ENCODE measurements around the gene ARHGAP36. TPM values are rescaled to one million over a fixed set of nuclear protein-coding genes. Genes with fewer than 3 reads are reported as not detected.
A peak's percentile ranks its signal among the peaks of the same experiment; 100 is the strongest.

The ARHGAP36 gene
- polyA plus RNA-seq, 1 donor (not counting 4 experiments of a cell fraction or from before 2014, with no cell fraction given), result not detected

DNA sequence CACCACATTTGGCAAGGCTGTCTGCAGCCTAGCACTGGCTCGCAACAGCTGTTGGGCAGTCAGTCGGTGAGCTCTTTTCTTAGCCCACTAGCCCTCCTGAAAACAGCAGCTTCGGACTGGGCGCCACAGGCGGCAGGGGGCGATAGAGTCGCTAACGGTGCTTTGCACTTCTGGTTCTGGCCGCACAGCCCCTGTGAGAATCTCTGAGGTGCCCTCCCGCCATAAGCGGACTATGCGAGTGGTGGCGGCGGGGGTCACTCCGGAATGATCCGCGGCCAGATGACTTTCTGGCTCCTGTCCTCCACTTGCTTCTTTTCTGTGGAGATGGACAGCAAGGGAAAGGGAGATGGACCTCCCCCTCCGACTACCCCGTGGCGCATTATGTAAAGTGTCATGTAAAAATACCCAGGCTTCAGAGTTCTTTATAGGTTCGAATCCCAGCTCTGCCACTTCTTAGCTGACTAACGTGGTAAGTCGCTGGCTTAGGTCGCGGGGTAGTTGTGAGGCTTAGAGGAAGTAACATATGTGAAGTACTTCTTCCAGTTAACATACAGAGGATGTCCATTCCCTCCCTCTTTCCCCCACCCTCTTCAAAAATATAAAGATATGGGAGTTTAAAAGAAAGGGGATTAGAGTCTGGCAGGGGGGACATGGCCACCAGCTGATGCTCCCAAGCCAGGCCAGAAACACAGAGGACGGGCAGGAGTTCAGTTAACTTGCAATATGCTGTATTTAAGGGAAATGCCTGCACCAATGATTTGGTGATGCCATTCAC is 11.0 kb downstream of the ARHGAP36 start:
- TF ChIP-seq, protein P1, sequence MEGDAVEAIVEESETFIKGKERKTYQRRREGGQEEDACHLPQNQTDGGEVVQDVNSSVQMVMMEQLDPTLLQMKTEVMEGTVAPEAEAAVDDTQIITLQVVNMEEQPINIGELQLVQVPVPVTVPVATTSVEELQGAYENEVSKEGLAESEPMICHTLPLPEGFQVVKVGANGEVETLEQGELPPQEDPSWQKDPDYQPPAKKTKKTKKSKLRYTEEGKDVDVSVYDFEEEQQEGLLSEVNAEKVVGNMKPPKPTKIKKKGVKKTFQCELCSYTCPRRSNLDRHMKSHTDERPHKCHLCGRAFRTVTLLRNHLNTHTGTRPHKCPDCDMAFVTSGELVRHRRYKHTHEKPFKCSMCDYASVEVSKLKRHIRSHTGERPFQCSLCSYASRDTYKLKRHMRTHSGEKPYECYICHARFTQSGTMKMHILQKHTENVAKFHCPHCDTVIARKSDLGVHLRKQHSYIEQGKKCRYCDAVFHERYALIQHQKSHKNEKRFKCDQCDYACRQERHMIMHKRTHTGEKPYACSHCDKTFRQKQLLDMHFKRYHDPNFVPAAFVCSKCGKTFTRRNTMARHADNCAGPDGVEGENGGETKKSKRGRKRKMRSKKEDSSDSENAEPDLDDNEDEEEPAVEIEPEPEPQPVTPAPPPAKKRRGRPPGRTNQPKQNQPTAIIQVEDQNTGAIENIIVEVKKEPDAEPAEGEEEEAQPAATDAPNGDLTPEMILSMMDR (optimal IDR thresholded peaks at IDR 0.05 in 1 of 3, IDR thresholded peaks at IDR 0.05 in 1 of 3, conservative IDR thresholded peaks at IDR 0.05 in 1 of 3; ENCODE audit: extremely low read depth in 1 of 3, insufficient read depth in 2 of 3, low read length in 3 of 3), result peak; percentile 14 to 49 (median 27)
- no peak for TF ChIP-seq EZH2 (IDR thresholded peaks at IDR 0.05; ENCODE audit: low read length)
- DNase-seq (ENCODE audit: low read depth, low spot score) (no peak), FAIRE-seq (no peak)
- Histone ChIP-seq H3K4me1 (ENCODE audit: control insufficient read depth, extremely low read depth, insufficient read depth, low read length) (no peaks in the 10 kb centered on the region), H3K27me3 (ENCODE audit: control insufficient read depth, extremely low read depth, insufficient read depth, low read length) (peaks cover 50% of the 10 kb centered on the region), H3K27ac (ENCODE audit: control insufficient read depth, insufficient read depth, low read length) (no peak overlapping the region), H3K4me2 (ENCODE audit: control insufficient read depth, extremely low read depth, insufficient read depth, low read depth, low read length) (no peak overlapping the region), H3K9me1 (ENCODE audit: control insufficient read depth, extremely low read depth, insufficient read depth, low read length) (no peaks in the 10 kb centered on the region), H3K36me3 (ENCODE audit: control insufficient read depth in 2 of 2, extremely low read depth in 1 of 2, insufficient read depth in 2 of 2, low read length in 2 of 2) (no peaks in the 10 kb centered on the region), H2AFZ (ENCODE audit: control insufficient read depth, low read length) (no peak overlapping the region), H3K79me2 (ENCODE audit: control insufficient read depth, insufficient read depth, low read length) (no peaks in the 10 kb centered on the region), H3K9me3 (ENCODE audit: control insufficient read depth, low read depth, low read length) (no peaks in the 10 kb centered on the region), H3K4me3 (ENCODE audit: control insufficient read depth in 2 of 3, extremely low read depth in 1 of 3, insufficient read depth in 2 of 3, low read depth in 1 of 3, low read length in 3 of 3) (no peak overlapping the region), H4K20me1 (ENCODE audit: control insufficient read depth, extremely low read depth, insufficient read depth, low read length) (no peaks in the 10 kb centered on the region), H3K9ac (ENCODE audit: control insufficient read depth, extremely low read depth, insufficient read depth, low read length) (no peak overlapping the region)
- dilution Hi-C loops (cut with MboI; ENCODE audit: extremely low pct_ligation_motif_present, low sequenced_read_pairs), result no loop called here

DNA sequence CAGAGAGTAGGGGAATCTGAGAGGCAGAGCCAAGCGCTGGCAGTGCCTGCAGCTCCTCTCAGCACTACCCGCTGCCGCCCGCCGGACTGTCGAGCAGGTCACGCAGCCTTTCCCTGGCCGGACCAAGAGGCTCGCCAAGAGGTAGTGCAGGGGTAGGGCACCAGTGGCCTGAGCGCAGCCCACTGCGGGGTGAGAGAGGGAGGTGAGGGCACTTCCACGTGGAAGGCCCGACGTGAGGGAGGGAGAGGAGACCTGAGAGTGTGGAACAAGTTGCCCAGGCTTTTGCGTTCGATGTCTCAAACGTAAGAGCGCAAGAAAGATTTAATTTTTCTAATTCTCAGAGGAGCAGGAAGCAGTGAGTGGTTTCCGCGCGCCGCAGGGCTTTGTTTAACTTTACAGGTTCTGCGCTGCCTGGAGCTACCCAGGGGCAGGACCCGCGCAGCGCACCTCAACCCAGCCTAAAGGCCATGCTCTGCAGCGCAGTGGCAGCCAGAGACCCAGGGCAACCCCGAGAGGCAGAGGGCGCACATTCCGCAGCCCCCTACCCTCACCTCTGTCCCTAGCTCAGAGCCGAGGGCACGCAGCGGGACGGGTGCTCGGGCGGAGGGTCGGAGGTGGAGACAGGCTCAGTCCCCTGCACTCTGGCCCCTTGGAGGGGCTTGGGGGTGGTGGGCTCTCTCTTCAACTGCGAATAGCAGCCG is 14.9 kb downstream of the ARHGAP36 start:
- Histone ChIP-seq H3K9ac (ENCODE audit: control insufficient read depth, extremely low read depth, insufficient read depth, low read length) (no peak overlapping the region), H3K9me3 (ENCODE audit: control insufficient read depth, low read depth, low read length) (no peaks in the 10 kb centered on the region), H3K27ac (ENCODE audit: control insufficient read depth, insufficient read depth, low read length) (no peak overlapping the region), H3K4me3 (ENCODE audit: control insufficient read depth in 2 of 3, extremely low read depth in 1 of 3, insufficient read depth in 2 of 3, low read depth in 1 of 3, low read length in 3 of 3) (no peak overlapping the region), H3K36me3 (ENCODE audit: control insufficient read depth in 2 of 2, extremely low read depth in 1 of 2, insufficient read depth in 2 of 2, low read length in 2 of 2) (no peaks in the 10 kb centered on the region), H4K20me1 (ENCODE audit: control insufficient read depth, extremely low read depth, insufficient read depth, low read length) (no peaks in the 10 kb centered on the region), H3K4me1 (ENCODE audit: control insufficient read depth, extremely low read depth, insufficient read depth, low read length) (no peaks in the 10 kb centered on the region), H3K27me3 (ENCODE audit: control insufficient read depth, extremely low read depth, insufficient read depth, low read length) (peaks cover 38% of the 10 kb centered on the region), H2AFZ (ENCODE audit: control insufficient read depth, low read length) (no peak overlapping the region), H3K79me2 (ENCODE audit: control insufficient read depth, insufficient read depth, low read length) (no peaks in the 10 kb centered on the region), H3K9me1 (ENCODE audit: control insufficient read depth, extremely low read depth, insufficient read depth, low read length) (no peaks in the 10 kb centered on the region), H3K4me2 (ENCODE audit: control insufficient read depth, extremely low read depth, insufficient read depth, low read depth, low read length) (no peak overlapping the region)
- FAIRE-seq (no peak), DNase-seq (ENCODE audit: low read depth, low spot score) (no peak)
- no peak for TF ChIP-seq EZH2 (IDR thresholded peaks at IDR 0.05; ENCODE audit: low read length)
- TF ChIP-seq, protein P1 (optimal IDR thresholded peaks at IDR 0.05 in 1 of 3, IDR thresholded peaks at IDR 0.05 in 1 of 3, conservative IDR thresholded peaks at IDR 0.05 in 1 of 3; ENCODE audit: extremely low read depth in 1 of 3, insufficient read depth in 2 of 3, low read length in 3 of 3), result no peak
- dilution Hi-C loops (cut with MboI; ENCODE audit: extremely low pct_ligation_motif_present, low sequenced_read_pairs), result no loop called here

All from keratinocyte (primary cell).